Nasal cavity respiratory epithelium epithelial cell of viscerocranial mucosa (primary cell): ENCODE results near the gene ARSI. TPM values are rescaled to one million over a fixed set of nuclear protein-coding genes. Genes with fewer than 3 reads are reported as not detected.

Experiments used
- total RNA-seq: library from RNA; depleted of rRNA; stranded (reverse); fragments of >200 nt; gene quantifications from 2 replicates; pipeline ENCODE4 v1.2.3, GENCODE V29; 2014

ARSI gene
- total RNA-seq: 8.2 and 37.1 TPM in 2 replicates

GRCh38 chr5:150302301-150303069 is at the start of gene ARSI:
Gene ARSI, minus strand, starts transcription at chr5:150302905. Its CDS starts 532 bp downstream, at chr5:150302373.

GRCh38 chr5:150289551-150290390 is 12.9 kb downstream of the ARSI start, which contains the start of gene CAMK2A:
Gene CAMK2A, minus strand, starts transcription at chr5:150289773. Its CDS starts 148 bp downstream, at chr5:150289625.

Other genes with a start within 250 kb of the ARSI start
- gene CSF1R, start 216.4 kb downstream of the ARSI start, total RNA-seq: under 0.01 and 0.50 TPM in 2 replicates
- under 0.01 and 0.07 TPM in 2 replicates for gene PDGFRB, start 147.1 kb downstream of the ARSI start, total RNA-seq
- not detected in 2 replicates for gene CDX1, start 136.1 kb downstream of the ARSI start, total RNA-seq
- not detected in 2 replicates for gene SLC6A7, start 112.8 kb downstream of the ARSI start, total RNA-seq
- gene CAMK2A, start 13.1 kb downstream of the ARSI start, total RNA-seq: 0.34 and 1.00 TPM in 2 replicates
- 15.0 and 29.3 TPM in 2 replicates for gene TCOF1, start 54.8 kb upstream of the ARSI start, total RNA-seq
- gene CD74, start 110.0 kb upstream of the ARSI start, total RNA-seq: 2.4 and 23.1 TPM in 2 replicates
- 1,801 and 3,444 TPM in 2 replicates for gene RPS14, start 146.8 kb upstream of the ARSI start, total RNA-seq
- 19.5 and 94.6 TPM in 2 replicates for gene NDST1, start 205.2 kb upstream of the ARSI start, total RNA-seq